H1 (cell line): Measurements from ENCODE around the gene CD44. TPM values are rescaled to one million over a fixed set of nuclear protein-coding genes. Genes with fewer than 3 reads are reported as not detected.

ENCODE experiments used
- ATF2 ChIP-seq: IDR thresholded peaks from 2 replicates; pipeline ENCODE4 v1.6.1; 2012; ENCODE audit warnings: low read length, inconsistent platforms
- BCL11A ChIP-seq, 2 experiments: IDR thresholded peaks; one replicate each; pipeline ENCODE4 v1.6.1; 2011; ENCODE audit warnings: low read depth in 2 of 2, low read length in 2 of 2, mild to moderate bottlenecking in 2 of 2
- BRCA1 ChIP-seq: IDR thresholded peaks from 2 replicates; pipeline ENCODE4 v1.6.1; 2012; ENCODE audit warnings: low read depth, low read length, improper control_type of control experiment
- CBX5 ChIP-seq: fragments of 300-800, 300-1000 bp; sonication (generic); IDR thresholded peaks from 2 replicates; pipeline ENCODE4 v1.7.1; 2016; ENCODE audit warnings: antibody characterized with exemption, low read length, low read depth
- CHD2 ChIP-seq: IDR thresholded peaks from 2 replicates; pipeline ENCODE4 v1.6.1; 2012; ENCODE audit warnings: low read length, improper control_type of control experiment
- CTCF ChIP-seq, 3 experiments: IDR thresholded peaks; 1 replicate in 2 of 3; 2 replicates in 1 of 3; pipeline versions ENCODE4 v1.5.1 to v1.6.1; 2011; ENCODE audit warnings: low read length in 3 of 3, mild to moderate bottlenecking in 3 of 3, inconsistent platforms in 2 of 3, low read depth in 1 of 3, moderate library complexity in 1 of 3; ENCODE audit not compliant: insufficient read depth in 1 of 3; ENCODE audit errors: control extremely low read depth in 1 of 3
- EGR1 ChIP-seq: IDR thresholded peaks from 2 replicates; pipeline ENCODE4 v1.6.1; 2011; ENCODE audit warnings: low read depth, low read length, borderline replicate concordance
- EP300 ChIP-seq, 2 experiments: IDR thresholded peaks; 1 replicate in 1 of 2; 2 replicates in 1 of 2; pipeline ENCODE4 v1.6.1; 2011 to 2012; ENCODE audit warnings: low read depth in 2 of 2, low read length in 2 of 2, mild to moderate bottlenecking in 2 of 2, borderline replicate concordance in 1 of 2, inconsistent platforms in 1 of 2, moderate library complexity in 1 of 2
- FOSL1 ChIP-seq: IDR thresholded peaks from 2 replicates; pipeline ENCODE4 v1.6.1; 2011; ENCODE audit warnings: mild to moderate bottlenecking, low read depth, low read length, moderate library complexity; ENCODE audit not compliant: insufficient read depth
- KDM5A ChIP-seq: fragments of 200-600 bp; IDR thresholded peaks from 2 replicates; pipeline ENCODE4 v1.7.1; 2012; ENCODE audit warnings: mild to moderate bottlenecking, low read length, inconsistent platforms, mixed read lengths
- NANOG ChIP-seq: IDR thresholded peaks from 2 replicates; pipeline ENCODE4 v1.6.1; 2011; ENCODE audit warnings: low read length, low read depth, mild to moderate bottlenecking, inconsistent platforms; ENCODE audit not compliant: insufficient read depth, poor library complexity, severe bottlenecking
- RXRA ChIP-seq: IDR thresholded peaks from 2 replicates; pipeline ENCODE4 v1.6.1; 2011; ENCODE audit warnings: low read depth, mild to moderate bottlenecking, low read length, moderate library complexity; ENCODE audit not compliant: insufficient read depth
- SIX5 ChIP-seq: IDR thresholded peaks from 2 replicates; pipeline ENCODE4 v1.6.1; 2011; ENCODE audit warnings: mild to moderate bottlenecking, low read depth, low read length
- SP2 ChIP-seq: IDR thresholded peaks from 2 replicates; pipeline ENCODE4 v1.6.1; 2012; ENCODE audit warnings: mild to moderate bottlenecking, low read length, inconsistent platforms
- TCF12 ChIP-seq: IDR thresholded peaks from 2 replicates; pipeline ENCODE4 v1.6.1; 2011; ENCODE audit warnings: low read depth, mild to moderate bottlenecking, low read length
- TEAD4 ChIP-seq: IDR thresholded peaks from 2 replicates; pipeline ENCODE4 v1.6.1; 2012; ENCODE audit warnings: low read depth, low read length, inconsistent platforms, mixed read lengths
- polyA plus RNA-seq, 7 experiments: library from polyadenylated mRNA; depleted of rRNA in 3 of 7; stranded (reverse) in 5 of 7; unstranded in 2 of 7; fragments of >200 nt in 5 of 7; fragments of 200-250 nt in 2 of 7; gene quantifications; 1 replicate in 5 of 7; 2 replicates in 1 of 7; 4 replicates in 1 of 7; pipeline versions ENCODE4 v1.2.1 to v1.2.3, GENCODE V29; 2011 to 2013; ENCODE audit warnings: missing spikeins in 2 of 7, mixed read lengths in 2 of 7
- total RNA-seq: library from RNA; stranded (reverse); fragmentation: NEBNext Ultra II Directional; extraction: Animal tissue kit (Norgen Biotek cat#: 25700); gene quantifications from 2 replicates; pipeline ENCODE4 v1.2.1, GENCODE V29; 2021
- TF ChIP-seq, protein P1 (sequence below): IDR thresholded peaks from 2 replicates; pipeline ENCODE4 v1.6.1; 2011; ENCODE audit warnings: low read depth, mild to moderate bottlenecking, low read length; ENCODE audit not compliant: insufficient read depth
- TF ChIP-seq, protein P2 (sequence below): IDR thresholded peaks from 2 replicates; pipeline ENCODE4 v1.6.1; 2012; ENCODE audit warnings: inconsistent platforms
- TF ChIP-seq, protein P3 (sequence below): IDR thresholded peaks from 2 replicates; pipeline ENCODE4 v1.6.1; 2012; ENCODE audit warnings: inconsistent platforms

CD44 gene
- total and polyA plus RNA-seq, 2 of the 8 experiments (the other 6 are each of a cell fraction or from before 2014, with no cell fraction given): 11.8 to 13.7 TPM

DNA sequence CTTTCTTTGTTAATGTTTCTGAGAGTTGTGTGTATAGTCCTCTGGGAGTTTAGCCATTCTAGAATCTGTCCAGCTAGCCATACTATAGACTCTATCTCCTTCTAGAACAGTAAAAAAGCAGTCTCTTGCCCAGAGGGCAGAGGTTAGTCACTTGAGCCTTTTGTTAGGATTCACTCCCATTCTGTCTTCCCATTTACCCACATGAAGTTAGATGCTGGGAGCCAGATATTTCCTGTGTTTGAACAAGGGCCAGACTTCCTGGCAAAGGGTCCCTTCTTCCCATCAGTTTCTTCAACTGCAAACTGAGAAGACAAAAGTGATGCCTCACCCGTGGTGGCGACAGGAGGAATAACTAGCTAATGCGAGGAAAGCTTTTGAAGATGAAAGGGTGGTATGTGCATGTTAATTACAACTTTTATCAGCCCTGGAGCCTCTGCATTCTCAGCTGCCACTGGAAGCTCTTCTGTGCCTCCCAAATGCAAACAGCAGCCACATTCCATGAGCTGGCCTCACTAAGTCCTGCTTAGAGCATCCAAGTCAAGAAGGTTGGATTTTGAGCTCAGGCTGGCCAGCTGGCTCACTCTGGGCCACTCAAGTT is 12.8 kb downstream of the CD44 start (continued):
- TF ChIP-seq ATF2 (no peak), TCF12 (0 out of 2 replicates have a peak, but pooled peaks have one; percentile 69), SP2 (no peak), EP300 (IDR thresholded peaks at IDR 0.05; ENCODE audit: borderline replicate concordance in 1 of 2, low read depth in 2 of 2, low read length in 2 of 2) (0 out of 3 replicates have a peak, but pooled peaks of 1 of the 2 experiments have one; percentile 22), FOSL1 (no peak), RXRA (no peak), BRCA1 (no peak), NANOG (peak; percentile 74), CBX5 (no peak), CHD2 (no peak), BCL11A (IDR thresholded peaks at IDR 0.05; ENCODE audit: low read depth in 2 of 2, low read length in 2 of 2) (no peak), EGR1 (no peak), TEAD4 (peak; percentile 92), KDM5A (no peak), CTCF (IDR thresholded peaks at IDR 0.05; ENCODE audit: control extremely low read depth in 1 of 3, insufficient read depth in 1 of 3, low read depth in 1 of 3, low read length in 3 of 3) (no peak), SIX5 (no peak)
- TF ChIP-seq, protein P1, sequence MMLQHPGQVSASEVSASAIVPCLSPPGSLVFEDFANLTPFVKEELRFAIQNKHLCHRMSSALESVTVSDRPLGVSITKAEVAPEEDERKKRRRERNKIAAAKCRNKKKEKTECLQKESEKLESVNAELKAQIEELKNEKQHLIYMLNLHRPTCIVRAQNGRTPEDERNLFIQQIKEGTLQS: no peak
- TF ChIP-seq, protein P2, sequence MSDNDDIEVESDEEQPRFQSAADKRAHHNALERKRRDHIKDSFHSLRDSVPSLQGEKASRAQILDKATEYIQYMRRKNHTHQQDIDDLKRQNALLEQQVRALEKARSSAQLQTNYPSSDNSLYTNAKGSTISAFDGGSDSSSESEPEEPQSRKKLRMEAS: no peak
- TF ChIP-seq, protein P3, sequence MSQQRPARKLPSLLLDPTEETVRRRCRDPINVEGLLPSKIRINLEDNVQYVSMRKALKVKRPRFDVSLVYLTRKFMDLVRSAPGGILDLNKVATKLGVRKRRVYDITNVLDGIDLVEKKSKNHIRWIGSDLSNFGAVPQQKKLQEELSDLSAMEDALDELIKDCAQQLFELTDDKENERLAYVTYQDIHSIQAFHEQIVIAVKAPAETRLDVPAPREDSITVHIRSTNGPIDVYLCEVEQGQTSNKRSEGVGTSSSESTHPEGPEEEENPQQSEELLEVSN: no peak
